Cardiac atrium fibroblast (primary cell): ENCODE measurements around the gene BHMT2. TPM values are rescaled to one million over a fixed set of nuclear protein-coding genes. Genes with fewer than 3 reads are reported as not detected.

Experiments
- total RNA-seq: library from RNA; depleted of rRNA; stranded (reverse); fragments of >200 nt; gene quantifications from 2 replicates; pipeline ENCODE4 v1.2.3, GENCODE V29; 2015

The BHMT2 gene
- 1.5 TPM in 1 of 2 replicates, not detected in the other for total RNA-seq

GRCh38 chr5:79069488-79070349 lies at the start of gene BHMT2, which contains the start of gene DMGDH:
Gene BHMT2 (plus strand): TSS chr5:79069767. CDS start chr5:79069783, 16 bp downstream.
Gene DMGDH (minus strand): TSS chr5:79069674. CDS start chr5:79069620, 54 bp downstream.

GRCh38 chr5:79111387-79111959 lies 41.9 kb downstream of the BHMT2 start, which contains the start of gene BHMT:
Gene BHMT (plus strand): TSS chr5:79111809. CDS start chr5:79111886, 77 bp downstream.

Other genes starting within 250 kb of the BHMT2 start
- 21.8 and 37.4 TPM in 2 replicates for gene ARSB, start 84.5 kb upstream of the BHMT2 start, total RNA-seq
- gene DMGDH, start 93 bp upstream of the BHMT2 start, total RNA-seq = 4.9 TPM in 1 of 2 replicates, not detected in the other
- gene BHMT, start 42.0 kb downstream of the BHMT2 start, total RNA-seq = not detected in 2 replicates
- gene JMY, start 166.4 kb downstream of the BHMT2 start, total RNA-seq = 8.8 and 12.6 TPM in 2 replicates